Fibroblast of skin of abdomen (primary cell): ENCODE measurements around the gene POLH.

Experiments used
- DNase-seq: peaks from one replicate; pipeline ENCODE4 v3.0.0-alpha.2; 2013

Gene POLH

DNA sequence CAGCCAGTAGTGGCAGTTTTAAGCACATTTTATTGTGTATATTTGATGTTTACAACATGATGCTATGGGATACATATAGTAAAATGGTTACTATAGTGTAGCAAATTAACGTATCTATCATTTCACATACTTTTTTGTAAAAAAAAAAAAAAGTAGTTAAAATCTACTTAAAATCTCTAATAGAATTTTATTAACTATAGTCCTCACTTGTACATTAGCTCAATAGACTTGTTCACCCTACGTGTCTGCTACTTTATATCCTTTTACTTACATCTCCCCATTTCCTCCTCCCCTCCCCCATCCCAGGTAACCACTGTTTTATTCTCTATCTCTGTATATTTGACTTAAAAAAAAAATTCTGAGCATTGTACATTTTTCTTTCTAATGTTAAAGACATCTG, 30.0 kb downstream of the POLH start:
- DNase-seq: no peak

DNA sequence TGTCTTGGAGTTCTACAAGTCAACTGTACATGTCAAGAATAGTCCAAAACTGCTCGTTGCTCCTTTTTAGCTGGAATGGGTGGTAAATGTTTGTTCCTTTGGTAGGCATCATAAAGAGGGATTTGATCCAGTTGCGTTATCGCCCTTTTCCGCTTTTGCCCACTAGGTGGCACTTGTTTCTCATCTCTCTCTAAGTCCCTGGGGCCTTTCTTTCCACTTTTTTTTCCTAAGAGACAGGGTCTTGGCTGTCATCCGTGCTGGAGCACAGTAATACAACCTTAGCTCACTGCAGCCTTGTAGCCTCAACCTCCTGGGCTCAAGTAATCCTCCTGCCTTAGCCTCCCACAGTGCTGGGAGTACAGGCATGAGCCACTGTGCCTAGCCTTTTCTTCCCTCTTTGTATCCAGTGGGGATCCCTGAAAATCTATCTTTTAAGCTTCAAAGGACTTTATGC, 32.4 kb downstream of the POLH start:
- peak; percentile 77 for DNase-seq

DNA sequence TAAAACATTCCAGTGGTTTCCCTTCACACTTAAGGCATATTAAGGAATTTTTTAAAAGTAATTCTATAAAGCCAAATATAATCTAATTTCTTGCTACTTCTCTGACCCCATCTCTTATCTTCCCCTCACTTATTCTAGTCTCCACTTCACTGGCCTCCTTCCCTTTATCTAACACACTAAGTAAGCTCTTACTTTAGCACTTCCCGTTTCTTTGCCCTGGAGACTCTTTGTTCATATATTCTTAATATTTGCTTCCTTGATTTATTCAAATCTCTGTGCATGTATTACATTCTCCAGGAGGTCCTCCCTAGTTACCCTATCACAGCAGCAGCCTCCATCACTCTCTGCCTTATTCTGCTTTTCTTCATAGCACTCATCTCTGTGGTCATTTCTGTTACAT, 32.8 kb downstream of the POLH start:
- no peak for DNase-seq

- DNase-seq: no peak
These were observed 33.4 kb downstream of the POLH start for GRCh38 chr6:43609402-43609801.

DNA sequence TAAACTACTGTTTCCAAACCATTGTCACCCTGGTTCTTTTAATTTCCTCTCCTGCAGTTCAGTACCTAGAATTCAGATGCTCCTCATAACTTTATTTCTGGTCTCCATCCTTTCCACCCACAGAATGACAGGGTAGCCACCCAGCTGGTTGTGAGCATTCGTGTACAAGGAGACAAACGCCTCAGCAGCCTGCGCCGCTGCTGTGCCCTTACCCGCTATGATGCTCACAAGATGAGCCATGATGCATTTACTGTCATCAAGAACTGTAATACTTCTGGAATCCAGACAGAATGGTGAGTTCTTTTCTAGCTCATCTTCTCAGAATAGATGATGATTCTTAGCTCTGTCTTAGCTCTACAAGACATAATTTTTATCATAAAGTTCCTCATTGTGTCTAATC, 34.4 kb downstream of the POLH start:
- no peak for DNase-seq

DNA sequence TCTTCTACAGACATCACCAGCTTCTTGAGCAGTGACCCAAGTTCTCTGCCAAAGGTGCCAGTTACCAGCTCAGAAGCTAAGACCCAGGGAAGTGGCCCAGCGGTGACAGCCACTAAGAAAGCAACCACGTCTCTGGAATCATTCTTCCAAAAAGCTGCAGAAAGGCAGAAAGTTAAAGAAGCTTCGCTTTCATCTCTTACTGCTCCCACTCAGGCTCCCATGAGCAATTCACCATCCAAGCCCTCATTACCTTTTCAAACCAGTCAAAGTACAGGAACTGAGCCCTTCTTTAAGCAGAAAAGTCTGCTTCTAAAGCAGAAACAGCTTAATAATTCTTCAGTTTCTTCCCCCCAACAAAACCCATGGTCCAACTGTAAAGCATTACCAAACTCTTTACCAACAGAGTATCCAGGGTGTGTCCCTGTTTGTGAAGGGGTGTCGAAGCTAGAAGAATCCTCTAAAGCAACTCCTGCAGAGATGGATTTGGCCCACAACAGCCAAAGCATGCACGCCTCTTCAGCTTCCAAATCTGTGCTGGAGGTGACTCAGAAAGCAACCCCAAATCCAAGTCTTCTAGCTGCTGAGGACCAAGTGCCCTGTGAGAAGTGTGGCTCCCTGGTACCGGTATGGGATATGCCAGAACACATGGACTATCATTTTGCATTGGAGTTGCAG, 37.9 kb downstream of the POLH start:
- DNase-seq: no peak

- no peak for DNase-seq
These were observed 38.4 kb downstream of the POLH start for GRCh38 chr6:43614396-43614730.

- DNase-seq: no peak
These were observed 40.9 kb downstream of the POLH start for GRCh38 chr6:43616725-43617472.

DNA sequence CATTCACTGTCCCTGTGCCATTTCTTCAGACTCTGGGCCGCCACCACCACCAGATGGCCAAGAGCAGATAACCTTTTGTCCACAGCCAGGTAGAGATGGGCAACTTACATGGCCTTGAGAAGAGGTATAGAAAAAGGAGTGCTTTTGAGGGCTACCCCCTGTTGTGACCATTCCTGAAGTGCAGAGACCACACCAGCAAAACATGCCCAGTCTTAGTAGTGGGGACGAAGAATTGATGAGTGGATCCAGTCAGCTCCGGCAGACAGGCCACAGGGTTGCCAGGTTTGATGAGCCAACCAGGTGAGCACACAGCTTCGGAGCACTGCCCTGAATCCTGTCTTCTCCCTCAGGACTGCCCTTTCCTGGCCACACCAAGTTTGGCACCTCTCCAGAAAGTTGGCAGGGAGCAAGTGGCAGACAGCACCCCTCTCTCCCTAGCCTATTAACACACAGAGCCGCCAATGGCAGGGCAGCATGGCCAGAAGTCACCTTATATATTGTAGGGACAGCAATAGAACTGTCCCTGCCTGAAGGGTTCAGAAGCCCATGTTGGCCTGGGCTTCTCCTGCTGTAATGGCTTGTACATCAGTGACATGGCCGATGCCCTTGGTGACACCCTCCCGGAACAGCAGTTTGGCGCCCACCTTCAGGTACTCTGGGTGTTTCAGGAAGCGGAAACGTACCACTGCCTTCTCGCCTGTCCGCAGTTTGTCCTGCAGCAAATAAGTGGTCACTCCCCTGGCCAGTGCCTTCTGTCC, 45.3 kb downstream of the POLH start:
- DNase-seq: no peak

GRCh38 chr6:43621836-43622180, 45.8 kb downstream of the POLH start:
- DNase-seq: no peak

DNA sequence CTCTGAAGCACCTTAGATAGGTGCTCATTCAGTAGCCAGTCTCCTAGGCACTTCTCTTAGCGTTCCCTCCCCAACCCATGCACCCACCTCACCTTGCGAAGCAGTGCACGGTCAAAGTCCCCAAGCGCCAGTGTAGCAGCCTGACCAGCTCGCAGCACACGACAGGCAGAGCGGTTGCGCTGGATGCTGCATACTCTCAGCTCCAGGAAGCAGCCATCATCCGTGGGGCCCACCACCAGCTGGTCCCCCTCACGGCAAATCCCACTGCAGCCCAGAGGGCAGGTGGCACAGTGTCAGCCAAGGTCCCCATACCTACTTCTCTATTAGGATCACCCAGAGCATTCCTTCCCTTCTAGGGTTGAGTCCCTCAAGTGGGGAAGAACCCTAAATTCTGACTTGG, 46.6 kb downstream of the POLH start:
- no peak for DNase-seq

DNA sequence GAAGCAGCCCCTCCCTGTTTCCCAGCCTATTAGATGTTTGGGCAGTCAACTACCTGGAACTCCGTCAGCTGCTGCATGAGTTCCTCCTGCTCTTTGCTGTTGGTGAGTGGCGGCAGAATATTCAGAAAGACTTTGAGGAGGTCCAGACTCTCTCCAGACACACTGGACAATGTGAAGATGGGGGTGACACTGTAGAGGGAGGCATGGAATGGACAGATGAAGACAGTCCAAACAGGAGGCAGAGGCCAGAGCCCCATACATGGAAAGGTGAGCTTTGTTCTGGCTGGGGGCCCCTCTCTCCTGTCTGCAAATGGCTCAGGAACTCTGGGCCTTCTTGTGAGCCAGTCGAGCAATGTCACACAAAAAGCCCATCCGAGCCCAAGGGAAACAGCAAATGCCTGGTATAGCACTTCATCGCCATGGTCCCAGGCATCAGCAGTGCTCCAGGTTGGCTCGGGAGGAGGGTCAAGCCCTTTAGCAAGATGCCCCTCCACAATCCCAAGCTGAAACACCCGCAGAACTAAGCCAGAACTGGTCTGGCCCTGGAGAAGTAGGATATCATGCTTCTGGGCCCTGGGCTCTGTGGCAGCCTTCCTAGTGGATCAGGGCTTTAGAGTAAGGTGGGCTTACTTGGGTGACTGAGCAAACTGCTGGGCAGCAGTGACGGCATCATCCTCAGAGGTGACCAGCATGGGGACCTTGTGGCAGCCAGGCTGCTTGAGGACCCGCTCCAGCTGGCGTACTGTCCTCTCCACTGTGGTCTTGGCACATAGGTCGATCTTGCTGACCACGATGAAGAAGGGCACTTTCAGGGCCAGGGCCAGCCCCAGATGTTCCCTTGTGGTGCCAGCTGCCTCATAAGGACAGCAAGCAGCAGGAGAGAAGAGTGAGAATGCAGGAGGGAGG, 48.1 kb downstream of the POLH start:
- no peak for DNase-seq

DNA sequence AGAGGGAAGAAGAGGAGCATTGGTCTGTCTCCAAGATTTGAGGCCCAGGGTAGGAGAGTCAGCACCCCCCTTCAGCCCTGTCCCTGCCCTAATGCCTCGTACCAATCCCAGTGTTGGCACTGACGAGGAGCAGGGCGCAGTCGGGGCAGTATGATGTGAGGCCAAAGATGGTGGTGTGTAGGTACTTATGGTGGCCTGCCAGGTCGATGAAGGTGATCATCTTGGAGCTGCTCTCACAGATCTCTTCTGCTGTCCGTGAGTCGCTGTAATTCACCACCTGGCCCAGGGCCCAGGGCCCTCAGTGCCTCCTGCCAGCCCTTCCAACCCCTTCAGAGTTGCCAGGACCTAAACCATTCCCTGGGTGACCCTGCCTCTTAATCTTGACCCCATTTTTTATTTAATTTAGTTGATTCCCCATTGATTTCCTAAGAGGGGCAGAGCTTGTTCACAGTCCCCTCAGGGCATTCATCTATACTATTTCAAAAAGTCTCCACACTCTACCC, 48.9 kb downstream of the POLH start:
- no peak for DNase-seq

GRCh38 chr6:43625393-43625992, 49.5 kb downstream of the POLH start:
- no peak for DNase-seq

GRCh38 chr6:43627008-43627825, 51.2 kb downstream of the POLH start:
- DNase-seq: peak; percentile 95

DNA sequence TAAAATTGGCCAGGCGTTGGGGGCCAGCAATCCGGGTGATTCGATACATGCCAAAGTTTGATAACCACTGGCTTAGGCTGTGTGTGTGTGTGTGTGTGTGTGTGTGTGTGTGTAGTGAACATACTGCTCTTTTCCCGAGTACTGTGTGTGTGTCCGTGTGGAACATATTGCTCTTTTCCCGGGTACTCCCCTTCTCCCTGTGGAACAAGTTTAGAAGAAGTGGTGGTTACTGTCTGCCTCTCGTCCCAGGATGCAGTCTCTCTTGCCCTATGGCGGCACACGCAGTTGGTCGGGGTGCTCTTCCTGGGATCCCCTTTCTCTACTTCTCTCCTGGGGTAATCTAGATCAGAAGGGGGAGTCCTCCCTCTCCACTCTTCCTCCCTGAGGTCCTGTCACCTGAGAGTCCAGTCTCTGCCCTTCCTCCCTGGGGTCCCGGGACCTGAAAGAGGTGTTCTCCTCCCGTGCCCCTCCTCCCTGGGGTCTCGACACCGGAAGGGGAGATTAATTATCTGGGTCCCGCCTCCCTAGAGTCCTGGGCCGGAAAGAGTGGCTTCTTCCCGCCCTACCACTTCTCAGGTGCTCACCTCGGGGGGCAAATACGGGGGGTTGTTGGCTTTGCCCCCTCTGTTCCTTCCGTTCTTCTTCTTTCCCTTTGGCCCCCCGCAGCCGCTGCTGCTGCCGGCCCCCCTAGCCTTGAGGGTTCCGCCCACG, 52.6 kb downstream of the POLH start:
- peak; percentile 56 for DNase-seq

DNA sequence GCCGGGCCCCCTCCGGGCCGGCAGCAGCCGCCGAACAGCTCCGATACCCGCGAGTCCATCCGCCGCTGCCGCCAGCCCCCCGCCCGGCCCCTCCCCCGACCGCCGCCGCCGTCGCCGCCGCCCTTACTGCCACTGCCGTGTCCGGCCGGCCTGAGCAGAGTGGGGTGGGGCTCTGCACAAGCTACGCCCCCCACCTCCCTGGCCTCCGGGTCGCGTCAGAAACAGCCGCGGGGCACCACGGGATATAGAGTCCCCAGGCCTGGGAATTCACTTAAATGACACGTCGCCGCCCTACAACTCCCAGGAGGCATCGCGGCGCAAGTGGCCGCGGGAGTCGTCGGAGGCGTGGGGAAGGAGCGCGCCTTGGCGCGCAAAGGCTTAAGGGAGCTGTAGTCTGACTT, 53.1 kb downstream of the POLH start, which contains the start of gene GTPBP2:
GTPBP2 (minus strand) TSS at position 161 of the 401 bp plus-strand sequence; CDS start at position 59, 102 bp downstream.
- DNase-seq: peak; percentile 99

GRCh38 chr6:43629505-43630300, 53.7 kb downstream of the POLH start:
- DNase-seq: peak; percentile 99

DNA sequence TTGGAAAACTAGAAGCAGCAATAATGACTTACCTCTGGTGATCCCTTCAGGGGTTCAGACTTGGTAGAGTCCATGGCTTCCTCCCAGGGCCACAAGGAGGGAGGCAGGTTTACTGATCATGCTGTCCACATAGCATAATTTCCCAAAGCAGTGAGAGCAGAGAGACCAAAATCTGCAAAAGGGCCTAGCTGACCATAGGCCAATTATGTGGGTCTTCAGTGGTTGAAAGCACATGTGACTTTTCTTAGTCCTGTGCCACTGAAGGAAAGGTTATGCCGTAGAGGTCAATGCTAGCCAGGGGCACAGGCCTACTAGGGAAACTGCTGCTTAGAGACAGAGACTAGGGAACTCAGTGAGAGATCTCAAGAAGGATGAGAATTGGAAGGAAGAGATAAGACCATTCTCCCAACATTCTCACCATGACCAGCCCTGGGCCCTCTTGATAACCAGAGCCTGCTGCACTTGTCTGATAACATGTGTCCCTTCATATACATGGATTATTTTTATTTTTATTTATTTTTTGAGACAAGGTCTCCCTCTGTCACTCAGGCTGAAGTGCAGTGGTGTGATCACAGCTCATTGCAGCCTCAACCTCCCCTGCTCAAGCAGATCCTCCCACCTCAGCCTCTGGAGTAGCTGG, 55.1 kb downstream of the POLH start:
- no peak for DNase-seq
